Body of pancreas (tissue), 4 donors: ENCODE results near the gene GJB3. TPM values are rescaled to one million over a fixed set of nuclear protein-coding genes. Genes with fewer than 3 reads are reported as not detected.

ENCODE experiments used
- ATAC-seq: fragments of 150-250 bp; one replicate; pipeline ENCODE4 v1.9.1; 2016
- DNase-seq, 4 donors: peaks; one replicate each; pipeline ENCODE4 v3.0.0-alpha.2; 2019
- H3K27ac ChIP-seq, 4 donors: fragments of 200-600 bp; sonication (generic); 1 replicate in 3 of 4; 2 replicates in 1 of 4; pipeline versions ENCODE4 v1.5.1 to v1.6.1; 2016 to 2019; ENCODE audit warnings: mild to moderate bottlenecking in 1 of 4, mixed read lengths in 1 of 4, moderate library complexity in 1 of 4
- H3K27me3 ChIP-seq, 2 donors: fragments of 200-600 bp; sonication (generic); one replicate each; pipeline ENCODE4 v1.6.0; 2016; ENCODE audit warnings: mild to moderate bottlenecking in 1 of 2
- H3K36me3 ChIP-seq, 2 donors: fragments of 200-600 bp; sonication (generic); replicated peaks in 1 of 2; 2 replicates each; pipeline ENCODE4 v1.5.1; 2016; ENCODE audit warnings: low read depth in 2 of 2; ENCODE audit not compliant: insufficient read depth in 1 of 2
- H3K4me1 ChIP-seq: fragments of 200-600 bp; sonication (generic); one replicate; pipeline ENCODE4 v1.6.0; 2016
- H3K4me3 ChIP-seq, 2 donors: fragments of 200-600 bp; sonication (generic); 1 replicate in 1 of 2; 2 replicates in 1 of 2; pipeline ENCODE4 v1.5.1; 2016 to 2019
- H3K9me3 ChIP-seq, 3 donors: fragments of 200-600 bp; sonication (generic); 1 replicate in 2 of 3; 2 replicates in 1 of 3; pipeline ENCODE4 v1.5.1; 2016
- POLR2A ChIP-seq, 3 donors: fragments of 450-650 bp; IDR thresholded peaks; one replicate each; pipeline ENCODE4 v1.6.1; 2016; ENCODE audit warnings: antibody characterized with exemption in 3 of 3, mild to moderate bottlenecking in 2 of 3
- WGBS, 2 donors: methylation state at CpG; one replicate each; pipeline ENCODE4 v1.1.5; 2017; 5-methylcytosine and 5-hydroxymethylcytosine counted together
- intact Hi-C: fragments of 100-400 bp; cut with DNase I; formaldehyde crosslinking; loops from one replicate; pipeline ENCODE4 v1.15.1; 2023
- total RNA-seq, 2 donors: library from RNA; depleted of rRNA; stranded (reverse); fragments of >200 nt; gene quantifications; one replicate each; pipeline ENCODE4 v1.1.0, GENCODE V29; 2016
- TF ChIP-seq, protein P1 (sequence below), 7 experiments: fragments of 450-650 bp in 4 of 7; fragments of 200-600 bp in 3 of 7; sonication (generic) in 3 of 7; IDR thresholded peaks; one replicate each; pipeline ENCODE4 v1.5.1; 2016 to 2019; ENCODE audit warnings: antibody characterized with exemption in 7 of 7

The GJB3 gene
- total RNA-seq, 2 donors from 2014 or later, result 0.52 TPM; not detected in 1

GRCh38 chr1:34740161-34740868 lies 40.7 kb upstream of the GJB3 start:
- intact Hi-C loops, result no loop called here
- ATAC-seq, result no peak
- no peak for TF ChIP-seq POLR2A (IDR thresholded peaks at IDR 0.05)
- TF ChIP-seq, protein P1, sequence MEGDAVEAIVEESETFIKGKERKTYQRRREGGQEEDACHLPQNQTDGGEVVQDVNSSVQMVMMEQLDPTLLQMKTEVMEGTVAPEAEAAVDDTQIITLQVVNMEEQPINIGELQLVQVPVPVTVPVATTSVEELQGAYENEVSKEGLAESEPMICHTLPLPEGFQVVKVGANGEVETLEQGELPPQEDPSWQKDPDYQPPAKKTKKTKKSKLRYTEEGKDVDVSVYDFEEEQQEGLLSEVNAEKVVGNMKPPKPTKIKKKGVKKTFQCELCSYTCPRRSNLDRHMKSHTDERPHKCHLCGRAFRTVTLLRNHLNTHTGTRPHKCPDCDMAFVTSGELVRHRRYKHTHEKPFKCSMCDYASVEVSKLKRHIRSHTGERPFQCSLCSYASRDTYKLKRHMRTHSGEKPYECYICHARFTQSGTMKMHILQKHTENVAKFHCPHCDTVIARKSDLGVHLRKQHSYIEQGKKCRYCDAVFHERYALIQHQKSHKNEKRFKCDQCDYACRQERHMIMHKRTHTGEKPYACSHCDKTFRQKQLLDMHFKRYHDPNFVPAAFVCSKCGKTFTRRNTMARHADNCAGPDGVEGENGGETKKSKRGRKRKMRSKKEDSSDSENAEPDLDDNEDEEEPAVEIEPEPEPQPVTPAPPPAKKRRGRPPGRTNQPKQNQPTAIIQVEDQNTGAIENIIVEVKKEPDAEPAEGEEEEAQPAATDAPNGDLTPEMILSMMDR (IDR thresholded peaks at IDR 0.05), result no peak

DNA sequence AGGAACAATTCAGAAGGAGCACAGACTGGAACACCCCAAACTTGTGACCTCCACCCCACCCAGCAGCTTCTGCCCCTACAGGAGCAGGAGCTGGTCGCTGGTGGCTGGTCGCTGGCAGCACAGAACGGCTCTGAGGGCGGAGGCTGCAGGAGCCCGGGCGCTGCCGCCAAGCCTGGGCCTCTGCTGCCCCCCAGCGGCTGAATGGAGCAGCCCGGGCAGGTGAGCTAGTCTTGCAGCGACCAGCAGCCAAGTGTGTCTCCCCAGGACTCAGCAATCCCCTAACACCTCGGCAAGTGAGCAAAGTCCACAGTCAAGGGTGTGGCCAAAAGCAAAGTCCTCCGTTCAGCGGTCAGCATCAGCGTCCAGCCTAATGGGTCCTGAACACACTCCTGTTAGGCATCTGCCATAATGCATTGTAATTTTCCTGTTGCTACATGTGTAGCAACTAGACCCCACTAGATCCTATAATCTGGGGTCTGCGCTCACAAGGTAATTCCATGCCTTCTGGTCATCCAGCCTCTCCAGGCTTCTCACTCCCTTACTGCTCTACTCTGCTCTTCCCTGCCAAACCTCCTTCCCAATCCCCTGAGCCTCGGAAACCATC lies 38.2 kb upstream of the GJB3 start:
- no peaks in the 10 kb centered on the region for H3K9me3 ChIP-seq
- intact Hi-C loops, result no loop called here
- no peak overlapping the region for H3K4me3 ChIP-seq
- no peak overlapping the region for H3K27ac ChIP-seq
- H3K4me1 ChIP-seq, result peaks cover 4% of the 10 kb centered on the region
- ATAC-seq (peak; percentile 87), DNase-seq (peak; percentile 74 to 86 (median 81))
- H3K27me3 ChIP-seq, result no peaks in the 10 kb centered on the region
- TF ChIP-seq POLR2A (IDR thresholded peaks at IDR 0.05), result no peak
- TF ChIP-seq, protein P1 (IDR thresholded peaks at IDR 0.05), result peak; percentile 81 to 97 (median 89)
- WGBS, 2 donors, result 12 to 45% methylated on average over 4 to 16 of the region's 16 CpGs
- H3K36me3 ChIP-seq, result no peaks in the 10 kb centered on the region

More at GRCh38 chr1:34740161-34740868, 40.7 kb upstream of the GJB3 start:
- WGBS, 2 donors, result 47 to 50% methylated on average over 18 of the region's 18 CpGs
- Histone ChIP-seq H3K27me3 (no peaks in the 10 kb centered on the region), H3K36me3 (no peaks in the 10 kb centered on the region), H3K4me1 (peaks cover 4% of the 10 kb centered on the region), H3K27ac (no peak overlapping the region), H3K4me3 (no peak overlapping the region), H3K9me3 (no peaks in the 10 kb centered on the region)
- DNase-seq, result no peak

DNA sequence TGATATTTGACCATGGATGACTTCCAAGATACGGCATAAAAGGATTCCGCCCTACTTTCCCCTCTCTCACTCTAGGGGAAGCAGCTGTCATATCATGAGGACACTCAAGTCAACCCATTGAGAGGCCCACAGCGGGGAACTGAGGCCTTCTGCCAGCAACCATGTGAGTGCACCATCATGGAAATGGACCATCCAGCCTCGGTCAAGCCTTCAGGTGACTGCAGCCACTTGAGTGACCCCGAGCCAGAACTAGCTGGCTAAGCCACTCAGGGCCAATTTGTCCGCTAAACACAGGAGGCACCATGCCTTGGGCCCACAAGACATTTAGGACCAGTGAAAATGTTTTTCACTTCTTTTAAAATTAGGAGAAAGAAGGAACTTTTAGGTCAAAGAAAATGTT lies 37.2 kb upstream of the GJB3 start:
- ATAC-seq, result no peak
- H3K27me3 ChIP-seq, result no peaks in the 10 kb centered on the region
- H3K4me1 ChIP-seq, result peaks cover 4% of the 10 kb centered on the region
- no peak overlapping the region for H3K27ac ChIP-seq
- intact Hi-C loops, result no loop called here
- no peaks in the 10 kb centered on the region for H3K9me3 ChIP-seq
- DNase-seq, result no peak
- no peak overlapping the region for H3K4me3 ChIP-seq
- no peaks in the 10 kb centered on the region for H3K36me3 ChIP-seq
- 83 to 84% methylated on average over 6 of the region's 6 CpGs for WGBS, 2 donors
- TF ChIP-seq, protein P1 (IDR thresholded peaks at IDR 0.05), result no peak
- TF ChIP-seq POLR2A (IDR thresholded peaks at IDR 0.05), result no peak

DNA sequence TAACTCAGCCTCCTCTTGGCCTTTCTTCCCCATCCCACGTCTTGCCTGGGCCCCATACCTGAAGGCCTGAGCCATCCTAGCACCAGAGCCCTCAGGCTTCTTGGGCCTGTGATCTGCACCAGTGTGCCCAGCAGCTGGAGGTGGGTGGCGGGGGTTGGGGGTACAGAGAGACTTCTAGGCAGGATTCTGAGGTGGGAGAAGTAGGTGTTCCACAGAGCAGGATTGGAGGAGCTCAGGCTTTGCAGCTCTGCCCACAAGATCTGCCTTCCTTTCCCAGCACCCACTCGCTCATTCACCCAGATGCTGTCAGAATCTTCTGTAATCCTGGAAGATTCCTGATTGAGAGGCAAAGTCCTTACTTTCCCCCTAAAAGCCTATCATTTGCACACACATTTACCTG lies 36.2 kb upstream of the GJB3 start:
- no peak for TF ChIP-seq POLR2A (IDR thresholded peaks at IDR 0.05)
- TF ChIP-seq, protein P1 (IDR thresholded peaks at IDR 0.05), result no peak
- intact Hi-C loops, result no loop called here
- Histone ChIP-seq H3K27me3 (no peaks in the 10 kb centered on the region), H3K4me1 (peaks cover 4% of the 10 kb centered on the region), H3K4me3 (no peak overlapping the region), H3K36me3 (no peaks in the 10 kb centered on the region), H3K9me3 (no peaks in the 10 kb centered on the region), H3K27ac (no peak overlapping the region)
- no peak for ATAC-seq
- DNase-seq, result no peak
- WGBS, 2 donors, result 62 to 76% methylated on average over 3 of the region's 3 CpGs
